H9 (cell line): Measurements from ENCODE around the gene LRRC40. TPM values are rescaled to one million over a fixed set of nuclear protein-coding genes. Genes with fewer than 3 reads are reported as not detected.

ENCODE experiments used
- DNase-seq: peaks from one replicate; pipeline ENCODE4 v3.0.0-alpha.2; 2017
- H2AFZ ChIP-seq: one replicate; pipeline ENCODE4 v1.6.1; 2013; ENCODE audit warnings: mild to moderate bottlenecking, low read length, control low read depth, moderate library complexity
- H2AK5ac ChIP-seq: 2 replicates; pipeline ENCODE4 v1.6.1; 2013; ENCODE audit warnings: low read length, control low read depth, mixed read lengths; ENCODE audit not compliant: insufficient read length
- H2BK120ac ChIP-seq: one replicate; pipeline ENCODE4 v1.6.1; 2013; ENCODE audit warnings: low read depth, mild to moderate bottlenecking, low read length, control low read depth, inconsistent platforms; ENCODE audit not compliant: poor library complexity, severe bottlenecking
- H2BK12ac ChIP-seq: 2 replicates; pipeline ENCODE4 v1.6.1; 2013; ENCODE audit warnings: low read length, control low read depth, mixed read lengths, low read depth; ENCODE audit not compliant: insufficient read length
- H2BK15ac ChIP-seq: 2 replicates; pipeline ENCODE4 v1.6.1; 2013; ENCODE audit warnings: low read depth, low read length, control low read depth
- H2BK20ac ChIP-seq: one replicate; pipeline ENCODE4 v1.6.1; 2013; ENCODE audit warnings: low read depth, mild to moderate bottlenecking, low read length, control low read depth, inconsistent platforms; ENCODE audit not compliant: poor library complexity, severe bottlenecking
- H2BK5ac ChIP-seq: 2 replicates; pipeline ENCODE4 v1.6.1; 2013; ENCODE audit warnings: low read length, control low read depth, mixed read lengths; ENCODE audit not compliant: insufficient read length
- H3K14ac ChIP-seq: 2 replicates; pipeline ENCODE4 v1.6.1; 2013; ENCODE audit warnings: low read length, control low read depth; ENCODE audit not compliant: insufficient read depth
- H3K18ac ChIP-seq: 2 replicates; pipeline ENCODE4 v1.6.1; 2013; ENCODE audit warnings: low read depth, mild to moderate bottlenecking, mixed read lengths, low read length, control low read depth; ENCODE audit not compliant: insufficient read length
- H3K23ac ChIP-seq: 2 replicates; pipeline ENCODE4 v1.6.1; 2013; ENCODE audit warnings: low read length, control low read depth, mixed read lengths, low read depth; ENCODE audit not compliant: insufficient read length
- H3K23me2 ChIP-seq: 2 replicates; pipeline ENCODE4 v1.6.1; 2013; ENCODE audit warnings: low read depth, mild to moderate bottlenecking, mixed read lengths, low read length, control low read depth; ENCODE audit not compliant: insufficient read length, poor library complexity, severe bottlenecking
- H3K27ac ChIP-seq: 2 replicates; pipeline ENCODE4 v1.5.1; 2013; ENCODE audit warnings: low read length, control low read depth, mixed read lengths, low read depth; ENCODE audit not compliant: insufficient read length
- H3K27me3 ChIP-seq: 2 replicates; pipeline ENCODE4 v1.6.1; 2013; ENCODE audit warnings: low read length, control low read depth, inconsistent platforms; ENCODE audit not compliant: insufficient read depth
- H3K4ac ChIP-seq: 2 replicates; pipeline ENCODE4 v1.6.1; 2013; ENCODE audit warnings: low read depth, mild to moderate bottlenecking, control low read depth, inconsistent platforms, low read length, moderate library complexity
- H3K4me1 ChIP-seq: 2 replicates; pipeline ENCODE4 v1.6.1; 2013; ENCODE audit warnings: low read length, control low read depth, inconsistent platforms; ENCODE audit not compliant: insufficient read depth
- H3K4me2 ChIP-seq: 2 replicates; pipeline ENCODE4 v1.6.1; 2013; ENCODE audit warnings: low read length, control low read depth, mixed read lengths; ENCODE audit not compliant: insufficient read length, insufficient read depth
- H3K56ac ChIP-seq: 2 replicates; pipeline ENCODE4 v1.6.1; 2013; ENCODE audit warnings: low read depth, mild to moderate bottlenecking, mixed read lengths, low read length, control low read depth; ENCODE audit not compliant: insufficient read length
- H3K79me1 ChIP-seq: 2 replicates; pipeline ENCODE4 v1.6.1; 2013; ENCODE audit warnings: low read depth, mild to moderate bottlenecking, moderate library complexity, low read length, control low read depth, inconsistent platforms; ENCODE audit not compliant: insufficient read depth, poor library complexity, severe bottlenecking
- H3K79me2 ChIP-seq: 2 replicates; pipeline ENCODE4 v1.6.1; 2013; ENCODE audit warnings: low read length, control low read depth, inconsistent platforms; ENCODE audit not compliant: insufficient read depth
- H3K9ac ChIP-seq: 2 replicates; pipeline ENCODE4 v1.6.1; 2013; ENCODE audit warnings: low read length, control low read depth, mixed read lengths; ENCODE audit not compliant: insufficient read length; ENCODE audit errors: extremely low read depth
- H3K9me3 ChIP-seq: one replicate; pipeline ENCODE4 v1.6.1; 2013; ENCODE audit warnings: low read depth, low read length, inconsistent platforms; ENCODE audit not compliant: control insufficient read depth
- H3T11ph ChIP-seq: one replicate; pipeline ENCODE4 v1.6.1; 2013; ENCODE audit warnings: mild to moderate bottlenecking, low read length, control low read depth, inconsistent platforms
- H4K20me1 ChIP-seq: one replicate; pipeline ENCODE4 v1.6.1; 2013; ENCODE audit not compliant: control insufficient read depth, insufficient read length, insufficient read depth
- H4K5ac ChIP-seq: 2 replicates; pipeline ENCODE4 v1.6.1; 2013; ENCODE audit warnings: low read depth, mild to moderate bottlenecking, mixed read lengths, low read length, control low read depth; ENCODE audit not compliant: insufficient read length
- H4K8ac ChIP-seq: replicated peaks from 2 replicates; pipeline ENCODE4 v1.6.1; 2013; ENCODE audit warnings: low read length, control low read depth, mixed read lengths, low read depth; ENCODE audit not compliant: insufficient read length
- H4K91ac ChIP-seq: 2 replicates; pipeline ENCODE4 v1.6.1; 2013; ENCODE audit warnings: low read depth, mild to moderate bottlenecking, moderate library complexity, mixed read lengths, low read length, control low read depth; ENCODE audit not compliant: insufficient read length
- H3K27ac Mint-ChIP-seq, 3 experiments: 2 replicates in 2 of 3; 3 replicates in 1 of 3; pipeline ENCODE4 v1.8.0; 2020 to 2021; ENCODE audit warnings: mixed read lengths in 3 of 3, mild to moderate bottlenecking in 1 of 3, moderate library complexity in 1 of 3
- H3K27me3 Mint-ChIP-seq: 2 replicates; pipeline ENCODE4 v1.8.0; 2021; ENCODE audit warnings: low read depth, mild to moderate bottlenecking, moderate library complexity, mixed read lengths
- H3K36me3 Mint-ChIP-seq, 3 experiments: 2 replicates in 2 of 3; 3 replicates in 1 of 3; pipeline ENCODE4 v1.8.0; 2020 to 2021; ENCODE audit warnings: low read depth in 3 of 3, mixed read lengths in 3 of 3; ENCODE audit not compliant: insufficient read depth in 1 of 3
- H3K4me1 Mint-ChIP-seq, 2 experiments: 2 replicates each; pipeline ENCODE4 v1.8.0; 2020; ENCODE audit warnings: mixed read lengths in 2 of 2
- H3K4me3 Mint-ChIP-seq, 2 experiments: 2 replicates in 1 of 2; 3 replicates in 1 of 2; pipeline ENCODE4 v1.8.0; 2020 to 2021; ENCODE audit warnings: mild to moderate bottlenecking in 2 of 2, mixed read lengths in 2 of 2, moderate library complexity in 1 of 2
- H3K9me3 Mint-ChIP-seq, 2 experiments: 2 replicates in 1 of 2; 3 replicates in 1 of 2; pipeline ENCODE4 v1.8.0; 2020; ENCODE audit warnings: mild to moderate bottlenecking in 2 of 2, mixed read lengths in 2 of 2, moderate library complexity in 1 of 2
- WGBS: extraction: QIAGEN DNeasy Blood & Tissue Kit; methylation state at CpG from one replicate; pipeline ENCODE4 v1.1.7; 2013; ENCODE audit warnings: missing lambda C conversion rate, low lambda C conversion rate, mixed read lengths; ENCODE audit not compliant: insufficient read length; ENCODE audit errors: extremely low coverage; 5-methylcytosine and 5-hydroxymethylcytosine counted together
- total RNA-seq: library from RNA; stranded (reverse); gene quantifications from 2 replicates; pipeline ENCODE4 v1.2.1, GENCODE V29; 2021
- TF ChIP-seq, protein P1 (sequence below): fragments of 200-600 bp; sonication (generic); conservative IDR thresholded peaks from 3 replicates; pipeline ENCODE4 v1.8.0; 2021; ENCODE audit warnings: antibody characterized with exemption, mild to moderate bottlenecking

LRRC40 gene
- total RNA-seq, 1 experiment from 2014 or later, result 27.6 TPM

DNA sequence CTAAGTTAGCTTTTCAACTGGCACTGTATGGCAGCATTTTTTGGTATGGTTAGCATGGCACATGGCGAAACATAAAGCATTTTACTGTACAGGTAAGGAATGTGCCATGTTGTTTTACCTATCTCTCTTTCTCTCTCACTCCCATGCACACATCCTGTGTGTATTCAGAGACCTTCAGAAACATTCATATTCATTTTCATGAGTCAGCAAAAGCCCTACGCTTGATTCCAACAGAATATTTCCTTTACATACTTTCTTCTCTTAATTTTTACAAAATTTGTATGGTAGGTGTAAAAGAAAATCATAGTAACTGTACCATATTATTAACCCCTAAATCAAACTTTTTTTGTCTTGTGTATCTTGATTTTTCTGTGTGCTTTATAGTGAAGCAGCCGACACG lies 26.1 kb upstream of the LRRC40 start:
- WGBS, result no CpG with 5 or more reads among the region's 4 CpGs

More for the DNA sequence above, 26.1 kb upstream of the LRRC40 start:
- TF ChIP-seq, protein P1, sequence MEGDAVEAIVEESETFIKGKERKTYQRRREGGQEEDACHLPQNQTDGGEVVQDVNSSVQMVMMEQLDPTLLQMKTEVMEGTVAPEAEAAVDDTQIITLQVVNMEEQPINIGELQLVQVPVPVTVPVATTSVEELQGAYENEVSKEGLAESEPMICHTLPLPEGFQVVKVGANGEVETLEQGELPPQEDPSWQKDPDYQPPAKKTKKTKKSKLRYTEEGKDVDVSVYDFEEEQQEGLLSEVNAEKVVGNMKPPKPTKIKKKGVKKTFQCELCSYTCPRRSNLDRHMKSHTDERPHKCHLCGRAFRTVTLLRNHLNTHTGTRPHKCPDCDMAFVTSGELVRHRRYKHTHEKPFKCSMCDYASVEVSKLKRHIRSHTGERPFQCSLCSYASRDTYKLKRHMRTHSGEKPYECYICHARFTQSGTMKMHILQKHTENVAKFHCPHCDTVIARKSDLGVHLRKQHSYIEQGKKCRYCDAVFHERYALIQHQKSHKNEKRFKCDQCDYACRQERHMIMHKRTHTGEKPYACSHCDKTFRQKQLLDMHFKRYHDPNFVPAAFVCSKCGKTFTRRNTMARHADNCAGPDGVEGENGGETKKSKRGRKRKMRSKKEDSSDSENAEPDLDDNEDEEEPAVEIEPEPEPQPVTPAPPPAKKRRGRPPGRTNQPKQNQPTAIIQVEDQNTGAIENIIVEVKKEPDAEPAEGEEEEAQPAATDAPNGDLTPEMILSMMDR, result no peak
- no peak overlapping the region for H3K23ac ChIP-seq
- no peak overlapping the region for H3K4me2 ChIP-seq
- no peak overlapping the region for H2AK5ac ChIP-seq
- H3K27me3 Mint-ChIP-seq, result no peaks in the 10 kb centered on the region
- no peaks in the 10 kb centered on the region for H3K9me3 ChIP-seq
- peaks cover 3% of the 10 kb centered on the region for H3K79me1 ChIP-seq
- no peaks in the 10 kb centered on the region for H3K23me2 ChIP-seq
- H3K9ac ChIP-seq, result no peak overlapping the region
- no peak overlapping the region for H2BK5ac ChIP-seq
- H3K9me3 Mint-ChIP-seq, result no peaks in the 10 kb centered on the region; a peak in 1 of 5 replicates
- no peaks in the 10 kb centered on the region for H3K4me1 ChIP-seq
- no peak overlapping the region for H2BK12ac ChIP-seq
- no peak overlapping the region for H2BK20ac ChIP-seq
- H4K5ac ChIP-seq, result no peak overlapping the region
- H3K18ac ChIP-seq, result no peak overlapping the region
- peaks cover 44 to 89% (median 80%) of the 10 kb centered on the region in 3 experiments; a peak in 6 of 7 replicates for H3K36me3 Mint-ChIP-seq
- no peak overlapping the region for H3K56ac ChIP-seq
- H3K4me1 Mint-ChIP-seq, result peaks cover 0 to 6% of the 10 kb centered on the region in 2 experiments; a peak in 2 of 4 replicates
- H3K27ac ChIP-seq, result no peak overlapping the region
- no peak overlapping the region for H3K14ac ChIP-seq
- H3K4me3 Mint-ChIP-seq, result no peak overlapping the region
- no peaks in the 10 kb centered on the region for H3K27me3 ChIP-seq
- H4K91ac ChIP-seq, result no peak overlapping the region
- no peak for DNase-seq
- no peak overlapping the region for H2BK15ac ChIP-seq
- H4K8ac ChIP-seq, result no peak overlapping the region
- H3K79me2 ChIP-seq, result peaks cover 7% of the 10 kb centered on the region; the same call in 1 of the 2 replicates
- no peaks in the 10 kb centered on the region for H4K20me1 ChIP-seq
- H3K27ac Mint-ChIP-seq, result peak overlapping the region in 1 of 3 experiments; percentile 7; a peak in 1 of 7 replicates
- no peak overlapping the region for H3K4ac ChIP-seq
- H2AFZ ChIP-seq, result no peak overlapping the region
- no peak overlapping the region for H3T11ph ChIP-seq
- H2BK120ac ChIP-seq, result no peak overlapping the region
